ENCODE results near the gene EIF3D. TPM values are rescaled to one million over a fixed set of nuclear protein-coding genes. Genes with fewer than 3 reads are reported as not detected.
A peak's percentile ranks its signal among the peaks of the same experiment; 100 is the strongest.

The EIF3D gene
- polyA plus RNA-seq, 3 donors, result 102 to 244 (median 122) TPM

GRCh38 chr22:36532466-36532865, 3.5 kb upstream of the EIF3D start:
- no peak overlapping the region for H2AFZ ChIP-seq (ENCODE audit: insufficient read depth, low read depth, low read length, poor library complexity, severe bottlenecking)
- H3K27ac Mint-ChIP-seq, result no peak overlapping the region
- H3K4me2 ChIP-seq (replicated peaks; ENCODE audit: extremely low read depth, low read length, poor library complexity, severe bottlenecking), result no peak overlapping the region
- H3K9me3 ChIP-seq (replicated peaks in 1 of 2; ENCODE audit: control insufficient read depth in 1 of 2, insufficient read depth in 1 of 2, low read length in 2 of 2), result no peaks in the 10 kb centered on the region
- H4K20me1 ChIP-seq (ENCODE audit: insufficient read depth, low read length), result no peaks in the 10 kb centered on the region
- peaks cover 15% of the 10 kb centered on the region for H3K79me2 ChIP-seq (ENCODE audit: insufficient read depth, low read length)
- H3K4me3 ChIP-seq (replicated peaks in 1 of 3; ENCODE audit: low read depth in 2 of 3, low read length in 3 of 3), result no peak overlapping the region
- no peak overlapping the region for H3K9ac ChIP-seq (ENCODE audit: insufficient read depth, low read length, poor library complexity, severe bottlenecking)
- peaks cover 15% of the 10 kb centered on the region for H3K4me1 Mint-ChIP-seq
- no peak overlapping the region for H3K4me3 Mint-ChIP-seq
- no peak for DNase-seq
- WGBS (ENCODE audit: insufficient coverage), result no CpG with 5 or more reads among the region's 2 CpGs
- H3K4me1 ChIP-seq (ENCODE audit: control insufficient read depth in 1 of 2, insufficient read depth in 2 of 2, low read length in 2 of 2), result peaks cover 16 to 25% of the 10 kb centered on the region in 2 donors
- H3K9me3 Mint-ChIP-seq, result peaks cover 0 to 9% (median 2%) of the 10 kb centered on the region in 7 donors
- H3K36me3 Mint-ChIP-seq, result peaks cover 0 to under 1% of the 10 kb centered on the region in 2 donors
- peaks cover 2 to 5% (median 5%) of the 10 kb centered on the region in 3 donors for H3K27me3 Mint-ChIP-seq (ENCODE audit: low read depth in 3 of 3)
- H3K27ac ChIP-seq (ENCODE audit: low read depth in 1 of 2, low read length in 2 of 2), result no peak overlapping the region
- intact Hi-C loops (cut with micrococcal nuclease), result loop anchor here in 1 of 2 donors (10.0 kb wide), 1 partner anchor 242 kb away; the partner anchor contains the start of gene IFT27
- H3K27me3 ChIP-seq (ENCODE audit: control insufficient read depth in 2 of 2, insufficient read depth in 2 of 2, low read length in 2 of 2), result no peaks in the 10 kb centered on the region
- H3K36me3 ChIP-seq (replicated peaks in 1 of 2; ENCODE audit: control insufficient read depth in 1 of 2, insufficient read depth in 2 of 2, low read length in 2 of 2), result peaks cover 0 to 2% of the 10 kb centered on the region in 2 donors
- TF ChIP-seq, protein P1, sequence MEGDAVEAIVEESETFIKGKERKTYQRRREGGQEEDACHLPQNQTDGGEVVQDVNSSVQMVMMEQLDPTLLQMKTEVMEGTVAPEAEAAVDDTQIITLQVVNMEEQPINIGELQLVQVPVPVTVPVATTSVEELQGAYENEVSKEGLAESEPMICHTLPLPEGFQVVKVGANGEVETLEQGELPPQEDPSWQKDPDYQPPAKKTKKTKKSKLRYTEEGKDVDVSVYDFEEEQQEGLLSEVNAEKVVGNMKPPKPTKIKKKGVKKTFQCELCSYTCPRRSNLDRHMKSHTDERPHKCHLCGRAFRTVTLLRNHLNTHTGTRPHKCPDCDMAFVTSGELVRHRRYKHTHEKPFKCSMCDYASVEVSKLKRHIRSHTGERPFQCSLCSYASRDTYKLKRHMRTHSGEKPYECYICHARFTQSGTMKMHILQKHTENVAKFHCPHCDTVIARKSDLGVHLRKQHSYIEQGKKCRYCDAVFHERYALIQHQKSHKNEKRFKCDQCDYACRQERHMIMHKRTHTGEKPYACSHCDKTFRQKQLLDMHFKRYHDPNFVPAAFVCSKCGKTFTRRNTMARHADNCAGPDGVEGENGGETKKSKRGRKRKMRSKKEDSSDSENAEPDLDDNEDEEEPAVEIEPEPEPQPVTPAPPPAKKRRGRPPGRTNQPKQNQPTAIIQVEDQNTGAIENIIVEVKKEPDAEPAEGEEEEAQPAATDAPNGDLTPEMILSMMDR (IDR thresholded peaks at IDR 0.05), result no peak

DNA sequence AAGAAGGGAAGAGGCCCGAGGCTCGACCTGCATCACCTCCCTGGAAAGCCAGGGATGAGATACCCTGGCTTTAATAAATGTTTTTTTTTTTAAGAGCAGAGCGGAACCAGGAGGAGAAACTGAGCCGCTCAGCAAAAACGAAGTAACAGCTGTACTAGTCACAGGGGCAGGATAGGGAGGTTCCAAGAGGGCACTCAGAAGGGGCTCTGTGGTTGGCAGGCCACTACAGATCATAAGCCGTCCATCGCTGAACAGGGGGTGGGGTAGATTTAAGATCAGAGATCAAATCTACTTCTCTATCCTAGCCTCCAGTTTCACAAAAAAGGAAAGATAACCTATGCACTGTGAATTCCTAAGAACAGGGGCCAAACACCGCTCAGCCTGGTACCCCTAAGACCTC, 625 bp downstream of the EIF3D start:
- Histone ChIP-seq H3K4me2 (replicated peaks; ENCODE audit: extremely low read depth, low read length, poor library complexity, severe bottlenecking) (peak overlapping the region; percentile 81), H3K79me2 (ENCODE audit: insufficient read depth, low read length) (peaks cover 40% of the 10 kb centered on the region), H3K4me3 (replicated peaks in 1 of 3; ENCODE audit: low read depth in 2 of 3, low read length in 3 of 3) (peak overlapping the region; percentile 70 to 88 (median 75)), H3K27me3 (ENCODE audit: control insufficient read depth in 2 of 2, insufficient read depth in 2 of 2, low read length in 2 of 2) (no peaks in the 10 kb centered on the region), H3K4me1 (ENCODE audit: control insufficient read depth in 1 of 2, insufficient read depth in 2 of 2, low read length in 2 of 2) (peaks cover 16 to 27% of the 10 kb centered on the region in 2 donors), H2AFZ (ENCODE audit: insufficient read depth, low read depth, low read length, poor library complexity, severe bottlenecking) (peak overlapping the region; percentile 88), H3K9me3 (replicated peaks in 1 of 2; ENCODE audit: control insufficient read depth in 1 of 2, insufficient read depth in 1 of 2, low read length in 2 of 2) (no peaks in the 10 kb centered on the region), H3K36me3 (replicated peaks in 1 of 2; ENCODE audit: control insufficient read depth in 1 of 2, insufficient read depth in 2 of 2, low read length in 2 of 2) (peaks cover 39 to 43% of the 10 kb centered on the region in 2 donors), H3K9ac (ENCODE audit: insufficient read depth, low read length, poor library complexity, severe bottlenecking) (peak overlapping the region; percentile 91), H4K20me1 (ENCODE audit: insufficient read depth, low read length) (peaks cover 27% of the 10 kb centered on the region), H3K27ac (ENCODE audit: low read depth in 1 of 2, low read length in 2 of 2) (peak overlapping the region; percentile 90 to 94)
- peaks cover 37 to 41% of the 10 kb centered on the region in 2 donors for H3K36me3 Mint-ChIP-seq
- peak overlapping the region; percentile 84 to 90 for H3K4me3 Mint-ChIP-seq
- peaks cover 0 to 3% (median 0%) of the 10 kb centered on the region in 7 donors for H3K9me3 Mint-ChIP-seq
- TF ChIP-seq, protein P1 (IDR thresholded peaks at IDR 0.05), result no peak
- H3K27me3 Mint-ChIP-seq (ENCODE audit: low read depth in 3 of 3), result peaks cover 2 to 5% (median 5%) of the 10 kb centered on the region in 3 donors
- intact Hi-C loops (cut with micrococcal nuclease), result loop anchor here in 1 of 2 donors (5.0 kb wide), 2 partner anchors 141 to 249 kb away; partner anchors contain the start of genes IFT27 and MYH9
- WGBS (ENCODE audit: insufficient coverage), result no CpG with 5 or more reads among the region's 8 CpGs
- H3K4me1 Mint-ChIP-seq, result peaks cover 20% of the 10 kb centered on the region
- peak overlapping the region; percentile 95 to 99 (median 98) for H3K27ac Mint-ChIP-seq
- peak in 1 of 3 donors; percentile 35 for DNase-seq

Measured in CD14-positive monocyte (primary cell).